ENCODE data around the gene RASL10B.

GRCh38 chr17:35766903-35767510 is 35.6 kb downstream of the RASL10B start:
- TF ChIP-seq POLR2A (IDR thresholded peaks at IDR 0.05; ENCODE audit: low read depth, low read length) (no peak), POLR2AphosphoS5 (IDR thresholded peaks at IDR 0.05; ENCODE audit: low read depth, low read length) (no peak), TAF1 (IDR thresholded peaks at IDR 0.05; ENCODE audit: low read depth, low read length) (no peak), SPI1 (IDR thresholded peaks at IDR 0.05; ENCODE audit: low read depth, low read length) (no peak), POU2F2 (IDR thresholded peaks at IDR 0.05; ENCODE audit: low read depth, low read length) (no peak)
